Measurements from ENCODE around the gene HOXD10.

HOXD10 gene

GRCh38 chr2:176082824-176083751 lies 33.5 kb upstream of the HOXD10 start:
- no peak for DNase-seq

- DNase-seq: no peak
Measured at GRCh38 chr2:176083796-176084261, 32.7 kb upstream of the HOXD10 start, which contains the start of gene EVX2. Gene EVX2, minus strand, starts transcription at chr2:176083962. Its CDS starts 186 bp downstream, at chr2:176083776.

- no peak for DNase-seq
Measured at GRCh38 chr2:176084611-176085119, 31.9 kb upstream of the HOXD10 start.

- no peak for DNase-seq
Measured at GRCh38 chr2:176085120-176085788, 31.3 kb upstream of the HOXD10 start.

- no peak for DNase-seq
Measured at GRCh38 chr2:176085861-176086771, 30.5 kb upstream of the HOXD10 start.

- DNase-seq: no peak
Measured at GRCh38 chr2:176087330-176088047, 29.1 kb upstream of the HOXD10 start.

- DNase-seq: no peak
Measured at GRCh38 chr2:176088048-176088936, 28.3 kb upstream of the HOXD10 start.

- no peak for DNase-seq
Measured at GRCh38 chr2:176088937-176089842, 27.4 kb upstream of the HOXD10 start.

- DNase-seq: no peak
Measured at GRCh38 chr2:176089843-176090395, 26.7 kb upstream of the HOXD10 start.

GRCh38 chr2:176090862-176091261 lies 25.7 kb upstream of the HOXD10 start:
- no peak for DNase-seq

- DNase-seq: no peak
Measured at GRCh38 chr2:176091329-176092258, 25.0 kb upstream of the HOXD10 start.

GRCh38 chr2:176092270-176093144 lies 24.1 kb upstream of the HOXD10 start, which contains the start of gene HOXD13:
Gene HOXD13, plus strand, starts transcription at chr2:176092721. Its CDS starts 170 bp downstream, at chr2:176092891.
- DNase-seq: no peak

GRCh38 chr2:176093145-176093897 lies 23.3 kb upstream of the HOXD10 start:
- DNase-seq: no peak

- DNase-seq: no peak
Measured at GRCh38 chr2:176093898-176094249, 22.7 kb upstream of the HOXD10 start.

GRCh38 chr2:176094349-176094748 lies 22.2 kb upstream of the HOXD10 start:
- DNase-seq: no peak

GRCh38 chr2:176095421-176095820 lies 21.2 kb upstream of the HOXD10 start:
- no peak for DNase-seq

All from stimulated activated CD4-positive, alpha-beta T cell treated with anti-CD3 and anti-CD28 coated beads, Interleukin-4, amount 100 ng/mL, for 4 hours (primary cell).